Calu3 (cell line): ENCODE data around the gene LAMA2. TPM values are rescaled to one million over a fixed set of nuclear protein-coding genes. Genes with fewer than 3 reads are reported as not detected.

Experiments used
- BruUV-seq: library from RNA; stranded (reverse); fragments of 400-500 nt; replicated peaks from 2 replicates; lab custom pipeline; 2021; lab: Mats Ljungman, UMichigan
- CTCF ChIA-PET: fragments of 300-600 bp; sonication (Branson Sonifier 250); formaldehyde crosslinking; loops from one replicate; lab custom pipeline; 2022; ENCODE audit warnings: antibody characterized with exemption; lab: Charles Lee
- DNase-seq: peaks from one replicate; pipeline ENCODE4 v3.0.0; 2022
- H3K27ac Mint-ChIP-seq: one replicate; pipeline ENCODE4 v1.8.0; 2022; ENCODE audit warnings: mixed read lengths; ENCODE audit not compliant: unreplicated experiment
- H3K27me3 Mint-ChIP-seq: one replicate; pipeline ENCODE4 v1.8.0; 2022; ENCODE audit warnings: mixed read lengths; ENCODE audit not compliant: unreplicated experiment
- H3K36me3 Mint-ChIP-seq: one replicate; pipeline ENCODE4 v1.8.0; 2022; ENCODE audit warnings: mild to moderate bottlenecking, moderate library complexity, mixed read lengths; ENCODE audit not compliant: insufficient read depth, unreplicated experiment
- H3K4me1 Mint-ChIP-seq: one replicate; pipeline ENCODE4 v1.8.0; 2022; ENCODE audit warnings: mild to moderate bottlenecking, low read depth, mixed read lengths; ENCODE audit not compliant: unreplicated experiment
- H3K4me3 Mint-ChIP-seq: one replicate; pipeline ENCODE4 v1.8.0; 2022; ENCODE audit warnings: mild to moderate bottlenecking, low read depth, moderate library complexity, mixed read lengths; ENCODE audit not compliant: unreplicated experiment
- H3K9me3 Mint-ChIP-seq: one replicate; pipeline ENCODE4 v1.8.0; 2022; ENCODE audit warnings: low read depth, mixed read lengths; ENCODE audit not compliant: unreplicated experiment
- intact Hi-C: fragments of 100-400 bp; cut with micrococcal nuclease; formaldehyde crosslinking; loops from one replicate; pipeline ENCODE4 v1.10.0; 2022; ENCODE audit not compliant: unreplicated experiment
- total RNA-seq: library from RNA; stranded (reverse); gene quantifications from 2 replicates; pipeline ENCODE4 v1.2.3, GENCODE V29; 2022
- TF ChIP-seq, protein P1 (sequence below): fragments of 200-600 bp; IDR thresholded peaks from one replicate; pipeline ENCODE4 v1.8.0; 2022; ENCODE audit warnings: antibody characterized with exemption; ENCODE audit not compliant: unreplicated experiment

Gene LAMA2
- total RNA-seq, 1 experiment from 2014 or later, result 0.80 TPM

DNA sequence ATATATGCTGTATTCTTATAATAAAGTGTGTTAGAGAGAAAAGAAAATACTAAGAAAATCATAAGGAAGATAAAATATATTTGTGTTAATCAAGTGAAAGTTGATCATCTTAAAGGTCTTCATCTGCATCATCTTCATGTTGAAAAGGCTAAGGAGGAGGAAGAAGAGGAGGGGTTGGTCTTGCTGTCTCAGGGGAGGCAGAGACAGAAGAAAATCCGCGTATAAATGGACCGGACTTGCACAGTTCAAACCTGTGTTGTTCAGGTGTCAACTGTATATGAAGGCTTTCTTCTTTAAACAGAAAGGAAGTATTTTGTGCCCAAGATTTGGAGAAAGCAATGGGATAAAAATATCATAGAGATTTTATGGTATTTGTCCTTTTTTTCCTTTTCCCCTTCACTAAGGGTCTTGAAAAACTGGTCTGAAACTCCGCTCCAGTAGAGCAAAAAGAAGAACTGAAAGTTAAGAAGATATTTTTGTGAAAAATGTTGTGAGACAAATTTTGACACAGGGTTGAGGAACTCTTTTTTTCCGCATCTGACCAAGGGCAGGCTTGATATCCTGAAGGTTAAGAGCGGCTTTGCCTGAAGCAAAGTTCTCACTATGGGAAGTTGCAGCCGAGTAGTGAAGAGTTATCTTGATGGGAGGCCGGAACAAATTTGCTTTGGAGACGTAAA, 350.7 kb downstream of the LAMA2 start:
- TF ChIP-seq, protein P1, sequence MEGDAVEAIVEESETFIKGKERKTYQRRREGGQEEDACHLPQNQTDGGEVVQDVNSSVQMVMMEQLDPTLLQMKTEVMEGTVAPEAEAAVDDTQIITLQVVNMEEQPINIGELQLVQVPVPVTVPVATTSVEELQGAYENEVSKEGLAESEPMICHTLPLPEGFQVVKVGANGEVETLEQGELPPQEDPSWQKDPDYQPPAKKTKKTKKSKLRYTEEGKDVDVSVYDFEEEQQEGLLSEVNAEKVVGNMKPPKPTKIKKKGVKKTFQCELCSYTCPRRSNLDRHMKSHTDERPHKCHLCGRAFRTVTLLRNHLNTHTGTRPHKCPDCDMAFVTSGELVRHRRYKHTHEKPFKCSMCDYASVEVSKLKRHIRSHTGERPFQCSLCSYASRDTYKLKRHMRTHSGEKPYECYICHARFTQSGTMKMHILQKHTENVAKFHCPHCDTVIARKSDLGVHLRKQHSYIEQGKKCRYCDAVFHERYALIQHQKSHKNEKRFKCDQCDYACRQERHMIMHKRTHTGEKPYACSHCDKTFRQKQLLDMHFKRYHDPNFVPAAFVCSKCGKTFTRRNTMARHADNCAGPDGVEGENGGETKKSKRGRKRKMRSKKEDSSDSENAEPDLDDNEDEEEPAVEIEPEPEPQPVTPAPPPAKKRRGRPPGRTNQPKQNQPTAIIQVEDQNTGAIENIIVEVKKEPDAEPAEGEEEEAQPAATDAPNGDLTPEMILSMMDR, result no peak
- CTCF ChIA-PET, result no interaction called here
- intact Hi-C loops, result no loop called here
- no peak overlapping the region for H3K4me3 Mint-ChIP-seq
- no peak overlapping the region for H3K27ac Mint-ChIP-seq
- no peak for DNase-seq
- H3K36me3 Mint-ChIP-seq, result no peaks in the 10 kb centered on the region
- no TSS peak for BruUV-seq
- H3K27me3 Mint-ChIP-seq, result no peaks in the 10 kb centered on the region
- no peaks in the 10 kb centered on the region for H3K4me1 Mint-ChIP-seq
- no peaks in the 10 kb centered on the region for H3K9me3 Mint-ChIP-seq

DNA sequence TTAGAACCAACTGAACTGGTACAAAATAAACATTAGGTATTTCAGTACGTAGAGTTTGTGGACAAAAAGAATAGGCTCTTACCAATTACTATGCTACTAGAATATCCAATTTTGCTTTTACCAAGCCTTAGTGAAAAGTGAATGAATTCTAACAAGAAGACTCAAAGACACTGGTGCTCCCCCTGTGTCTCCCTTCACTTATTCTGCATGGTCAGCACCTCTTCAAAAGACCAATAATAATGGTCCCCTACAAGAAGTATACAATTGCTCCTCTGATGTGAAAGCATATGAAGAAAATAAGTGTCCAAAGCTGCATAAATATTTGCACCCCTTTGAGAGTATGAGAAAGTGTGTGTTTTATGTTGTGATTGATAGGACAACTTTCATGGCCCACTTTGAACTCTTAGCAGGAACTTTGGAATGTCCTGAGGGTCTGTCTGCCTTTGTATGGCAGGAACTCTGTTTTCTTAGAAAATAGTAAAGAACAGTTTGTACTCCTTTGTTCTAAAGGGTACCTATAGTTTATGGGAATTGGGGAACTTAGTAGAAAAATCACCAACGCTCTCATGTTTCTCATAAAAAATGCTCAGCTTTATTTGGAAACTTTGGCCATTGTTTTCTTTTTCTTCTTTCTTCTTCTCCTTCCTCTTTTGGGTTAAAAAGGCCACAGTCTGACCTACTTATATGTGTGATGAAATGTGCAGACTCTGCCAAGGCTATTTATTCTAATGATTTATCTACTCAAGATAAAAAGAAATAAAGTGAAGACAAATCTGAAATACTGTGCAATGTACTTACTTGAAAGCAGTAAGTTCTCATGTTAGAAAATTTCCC, 352.4 kb downstream of the LAMA2 start:
- CTCF ChIA-PET, result no interaction called here
- H3K4me1 Mint-ChIP-seq, result no peaks in the 10 kb centered on the region
- H3K27me3 Mint-ChIP-seq, result no peaks in the 10 kb centered on the region
- no peaks in the 10 kb centered on the region for H3K9me3 Mint-ChIP-seq
- no peak for DNase-seq
- BruUV-seq, result no TSS peak
- intact Hi-C loops, result no loop called here
- H3K4me3 Mint-ChIP-seq, result no peak overlapping the region
- no peaks in the 10 kb centered on the region for H3K36me3 Mint-ChIP-seq
- no peak overlapping the region for H3K27ac Mint-ChIP-seq
- TF ChIP-seq, protein P1, result no peak

DNA sequence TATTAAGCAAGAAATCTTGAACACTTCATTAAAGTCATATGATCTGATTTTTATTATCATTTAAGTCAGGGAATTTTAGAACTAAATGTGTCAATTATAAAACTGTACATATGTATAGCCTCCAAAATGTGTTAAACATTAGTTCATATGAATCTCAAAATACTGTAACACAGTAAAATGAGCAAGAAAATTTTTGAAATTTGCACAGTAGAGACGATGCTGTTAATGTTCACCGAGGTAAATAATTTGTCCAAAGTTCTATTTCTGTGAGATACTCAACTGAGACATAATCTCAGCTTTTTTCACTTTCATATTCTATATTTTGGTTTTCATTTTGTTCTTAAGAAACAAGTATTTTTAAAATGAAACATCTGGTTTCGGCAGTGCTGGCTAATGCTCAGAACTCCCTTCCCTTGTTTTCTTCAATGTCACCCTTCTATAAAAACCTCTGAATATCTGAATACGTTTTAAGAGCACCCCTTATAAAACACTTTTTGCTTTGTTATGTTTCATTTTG, 353.1 kb downstream of the LAMA2 start:
- CTCF ChIA-PET, result no interaction called here
- no peak for DNase-seq
- no peaks in the 10 kb centered on the region for H3K36me3 Mint-ChIP-seq
- no peak overlapping the region for H3K4me3 Mint-ChIP-seq
- no peaks in the 10 kb centered on the region for H3K4me1 Mint-ChIP-seq
- H3K27me3 Mint-ChIP-seq, result no peaks in the 10 kb centered on the region
- TF ChIP-seq, protein P1, result no peak
- no TSS peak for BruUV-seq
- intact Hi-C loops, result no loop called here
- H3K27ac Mint-ChIP-seq, result no peak overlapping the region
- H3K9me3 Mint-ChIP-seq, result no peaks in the 10 kb centered on the region

DNA sequence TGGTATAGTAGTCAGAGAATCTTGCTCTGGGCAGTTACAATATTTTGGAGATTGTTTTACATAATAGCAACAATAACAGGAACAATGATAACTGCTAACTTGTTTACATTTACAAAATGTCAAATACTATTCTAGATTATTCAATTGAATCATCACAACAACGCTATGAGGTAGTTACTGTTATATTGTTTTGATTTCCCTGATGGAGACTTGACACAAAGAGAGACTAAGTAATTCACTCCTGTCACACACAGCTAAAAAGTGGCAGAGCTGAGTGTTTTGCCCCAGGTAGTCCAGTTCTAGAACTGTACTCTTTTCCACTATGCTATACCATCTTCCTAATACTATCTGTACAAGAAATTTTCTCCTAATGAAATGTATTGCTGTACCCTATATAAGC, 356.1 kb downstream of the LAMA2 start:
- TF ChIP-seq, protein P1, result no peak
- Mint-ChIP-seq H3K4me1 (no peaks in the 10 kb centered on the region), H3K27ac (no peak overlapping the region), H3K4me3 (no peak overlapping the region), H3K36me3 (no peaks in the 10 kb centered on the region), H3K27me3 (no peaks in the 10 kb centered on the region), H3K9me3 (no peaks in the 10 kb centered on the region)
- BruUV-seq, result no TSS peak
- intact Hi-C loops, result no loop called here
- CTCF ChIA-PET, result no interaction called here
- DNase-seq, result no peak
